ENCODE results near the gene PLD1.

- no peak for TF ChIP-seq CTCF (IDR thresholded peaks at IDR 0.05; ENCODE audit: insufficient read depth, low read length)
- TF ChIP-seq POLR2AphosphoS5 (IDR thresholded peaks at IDR 0.05; ENCODE audit: low read depth) = no peak
- no peak for TF ChIP-seq REST (IDR thresholded peaks at IDR 0.05; ENCODE audit: insufficient replicate concordance, low read depth)
- no peak for TF ChIP-seq SPI1 (IDR thresholded peaks at IDR 0.05; ENCODE audit: borderline replicate concordance, low read depth)
Observed at GRCh38 chr3:171712171-171712938, 97.9 kb downstream of the PLD1 start.

All from HL-60 (cell line).